ENCODE measurements around the gene NUDT14. TPM values are rescaled to one million over a fixed set of nuclear protein-coding genes. Genes with fewer than 3 reads are reported as not detected.

The NUDT14 gene
- total RNA-seq (2013), result 15.7 TPM
- polyA plus RNA-seq (10 to 100 TPM; 22.0 to 37.4 (median 23.9) TPM), polyA minus RNA-seq (10.9 and 13.6 TPM in 2 replicates), total RNA-seq (1.5 to 6.6 (median 3.1) reads per million in 11 experiments)

GRCh38 chr14:105180592-105181548, at the start of gene NUDT14:
Gene NUDT14 (minus strand): TSS chr14:105181312. CDS start chr14:105181209, 103 bp downstream.
- no peaks in the 10 kb centered on the region for H3K9me3 ChIP-seq (replicated peaks in 1 of 2; ENCODE audit: control insufficient read depth in 1 of 2, insufficient read depth in 1 of 2, low read length in 2 of 2)
- H3K27me3 Mint-ChIP-seq (ENCODE audit: low read depth in 3 of 3), result peaks cover 27 to 58% (median 29%) of the 10 kb centered on the region in 3 donors
- H3K27me3 ChIP-seq (ENCODE audit: control insufficient read depth in 2 of 2, insufficient read depth in 2 of 2, low read length in 2 of 2), result peaks cover 0 to 13% of the 10 kb centered on the region in 2 donors
- H3K27ac Mint-ChIP-seq, result peak within 1 kb of the TSS in 4 of 7 donors; percentile 37 to 80 (median 60)
- WGBS (ENCODE audit: insufficient coverage), result under 1% methylated on average over 86 of the region's 106 CpGs
- no peaks in the 10 kb centered on the region for H3K9me3 Mint-ChIP-seq
- peaks cover 10% of the 10 kb centered on the region for H4K20me1 ChIP-seq (ENCODE audit: insufficient read depth, low read length)
- no peaks in the 10 kb centered on the region for H3K79me2 ChIP-seq (ENCODE audit: insufficient read depth, low read length)
- peak within 1 kb of the TSS; percentile 28 for H3K9ac ChIP-seq (ENCODE audit: insufficient read depth, low read length, poor library complexity, severe bottlenecking)
- peak within 1 kb of the TSS; percentile 49 to 81 (median 51) for H3K4me3 ChIP-seq (replicated peaks in 1 of 3; ENCODE audit: low read depth in 2 of 3, low read length in 3 of 3)
- H2AFZ ChIP-seq (ENCODE audit: insufficient read depth, low read depth, low read length, poor library complexity, severe bottlenecking), result peak within 1 kb of the TSS; percentile 83
- peaks cover 24% of the 10 kb centered on the region for H3K4me1 Mint-ChIP-seq
- peak in 2 of 3 donors; percentile 14 to 55 for DNase-seq
- no peak for TF ChIP-seq CTCF (IDR thresholded peaks at IDR 0.05)
- peaks cover 0 to 2% of the 10 kb centered on the region in 2 donors for H3K36me3 Mint-ChIP-seq
- H3K4me1 ChIP-seq (ENCODE audit: control insufficient read depth in 1 of 2, insufficient read depth in 2 of 2, low read length in 2 of 2), result peaks cover 22 to 27% of the 10 kb centered on the region in 2 donors
- no peak within 1 kb of the TSS for H3K27ac ChIP-seq (ENCODE audit: low read depth in 1 of 2, low read length in 2 of 2)
- no peaks in the 10 kb centered on the region for H3K36me3 ChIP-seq (replicated peaks in 1 of 2; ENCODE audit: control insufficient read depth in 1 of 2, insufficient read depth in 2 of 2, low read length in 2 of 2)
- peak within 1 kb of the TSS; percentile 85 to 91 for H3K4me3 Mint-ChIP-seq
- peak within 1 kb of the TSS; percentile 93 for H3K4me2 ChIP-seq (replicated peaks; ENCODE audit: extremely low read depth, low read length, poor library complexity, severe bottlenecking)
- intact Hi-C loops (cut with micrococcal nuclease), result loop anchor here in 1 of 2 donors (5.0 kb wide), 1 partner anchor 204 kb away; the partner anchor contains the start of gene AHNAK2

- Histone ChIP-seq H3K27me3 (ENCODE audit: control insufficient read depth in 2 of 2, insufficient read depth in 2 of 2, low read length in 2 of 2) (no peaks in the 10 kb centered on the region), H3K4me3 (replicated peaks in 1 of 3; ENCODE audit: low read depth in 2 of 3, low read length in 3 of 3) (no peak overlapping the region), H3K36me3 (replicated peaks in 1 of 2; ENCODE audit: control insufficient read depth in 1 of 2, insufficient read depth in 2 of 2, low read length in 2 of 2) (peaks cover 14 to 39% of the 10 kb centered on the region in 2 donors), H2AFZ (ENCODE audit: insufficient read depth, low read depth, low read length, poor library complexity, severe bottlenecking) (no peak overlapping the region), H3K27ac (ENCODE audit: low read depth in 1 of 2, low read length in 2 of 2) (no peak overlapping the region), H3K9ac (ENCODE audit: insufficient read depth, low read length, poor library complexity, severe bottlenecking) (no peak overlapping the region), H3K9me3 (replicated peaks in 1 of 2; ENCODE audit: control insufficient read depth in 1 of 2, insufficient read depth in 1 of 2, low read length in 2 of 2) (peaks cover 0 to 4% of the 10 kb centered on the region in 2 donors), H3K79me2 (ENCODE audit: insufficient read depth, low read length) (no peaks in the 10 kb centered on the region), H3K4me2 (replicated peaks; ENCODE audit: extremely low read depth, low read length, poor library complexity, severe bottlenecking) (no peak overlapping the region), H4K20me1 (ENCODE audit: insufficient read depth, low read length) (no peaks in the 10 kb centered on the region), H3K4me1 (ENCODE audit: control insufficient read depth in 1 of 2, insufficient read depth in 2 of 2, low read length in 2 of 2) (no peaks in the 10 kb centered on the region)
- peaks cover 6% of the 10 kb centered on the region for H3K4me1 Mint-ChIP-seq
- peaks cover 0 to under 1% (median 0%) of the 10 kb centered on the region in 3 donors for H3K27me3 Mint-ChIP-seq (ENCODE audit: low read depth in 3 of 3)
- H3K36me3 Mint-ChIP-seq, result peaks cover 28 to 43% of the 10 kb centered on the region in 2 donors
- peak overlapping the region in 1 of 7 donors; percentile 53 for H3K27ac Mint-ChIP-seq
- 98% methylated on average over 9 of the region's 18 CpGs for WGBS (ENCODE audit: insufficient coverage)
- no peak overlapping the region for H3K4me3 Mint-ChIP-seq
- intact Hi-C loops (cut with micrococcal nuclease), result no loop called here
- TF ChIP-seq CTCF (IDR thresholded peaks at IDR 0.05), result no peak
- no peak for DNase-seq
- H3K9me3 Mint-ChIP-seq, result peaks cover 0 to 2% (median 0%) of the 10 kb centered on the region in 7 donors
These were observed 48.1 kb upstream of the NUDT14 start for GRCh38 chr14:105229099-105229655.
